Spinal cord (tissue), 10 donors: ENCODE measurements around the gene EPS8. TPM values are rescaled to one million over a fixed set of nuclear protein-coding genes. Genes with fewer than 3 reads are reported as not detected.

Experiments
- DNase-seq, 6 donors: peaks; one replicate each; pipeline versions ENCODE4 v3.0.0 to v3.0.0-alpha.2; 2013 to 2015; ENCODE audit warnings: low spot score in 6 of 6, low read depth in 4 of 6
- H3K27ac ChIP-seq: one replicate; pipeline ENCODE4 v1.5.1; 2013; ENCODE audit warnings: low read depth, low read length, control low read depth
- H3K27me3 ChIP-seq: one replicate; pipeline ENCODE4 v1.6.1; 2013; ENCODE audit warnings: low read length; ENCODE audit not compliant: control insufficient read depth, insufficient read depth
- H3K36me3 ChIP-seq: one replicate; pipeline ENCODE4 v1.6.1; 2013; ENCODE audit warnings: low read length; ENCODE audit not compliant: control insufficient read depth, insufficient read depth
- H3K4me1 ChIP-seq: one replicate; pipeline ENCODE4 v1.6.1; 2013; ENCODE audit warnings: low read length; ENCODE audit not compliant: control insufficient read depth, insufficient read depth
- H3K4me3 ChIP-seq: one replicate; pipeline ENCODE4 v1.5.1; 2013; ENCODE audit warnings: low read depth, low read length, control low read depth
- H3K9me3 ChIP-seq: one replicate; pipeline ENCODE4 v1.6.1; 2013; ENCODE audit warnings: low read length; ENCODE audit not compliant: control insufficient read depth, insufficient read depth
- WGBS: methylation state at CpG from one replicate; pipeline ENCODE4 v1.1.5; 2013; ENCODE audit warnings: missing lambda C conversion rate; ENCODE audit not compliant: insufficient coverage; 5-methylcytosine and 5-hydroxymethylcytosine counted together
- polyA plus RNA-seq, 2 donors: library from polyadenylated mRNA; unstranded; fragments of 120-200 nt; gene quantifications; one replicate each; pipeline ENCODE4 v1.2.1, GENCODE V29; 2013; ENCODE audit not compliant: insufficient read length in 2 of 2
- total RNA-seq, 2 donors: library from RNA; depleted of rRNA in 1 of 2; stranded (reverse); fragments of 120-200 nt in 1 of 2; fragments of >200 nt in 1 of 2; gene quantifications; one replicate each; pipeline versions ENCODE4 v1.2.3 to v1.2.4, GENCODE V29; 2013 to 2014
- donor health status: healthy.

EPS8 gene
- total and polyA plus RNA-seq, 4 donors = 63.1 to 84.1 (median 73.7) TPM

GRCh38 chr12:15592934-15593333 lies 196.3 kb downstream of the EPS8 start:
- Histone ChIP-seq H3K4me3 (no peak overlapping the region), H3K4me1 (peaks cover 3% of the 10 kb centered on the region), H3K36me3 (no peaks in the 10 kb centered on the region), H3K9me3 (no peaks in the 10 kb centered on the region), H3K27ac (no peak overlapping the region), H3K27me3 (no peaks in the 10 kb centered on the region)
- no CpG with 5 or more reads among the region's 4 CpGs for WGBS
- no peak for DNase-seq

GRCh38 chr12:15591811-15592210 lies 197.4 kb downstream of the EPS8 start:
- no peak for DNase-seq
- WGBS = no CpG with 5 or more reads among the region's 5 CpGs
- no peak overlapping the region for H3K4me3 ChIP-seq
- peaks cover 3% of the 10 kb centered on the region for H3K4me1 ChIP-seq
- no peaks in the 10 kb centered on the region for H3K27me3 ChIP-seq
- no peak overlapping the region for H3K27ac ChIP-seq
- no peaks in the 10 kb centered on the region for H3K36me3 ChIP-seq
- H3K9me3 ChIP-seq = no peaks in the 10 kb centered on the region

- Histone ChIP-seq H3K27me3 (no peaks in the 10 kb centered on the region), H3K36me3 (no peaks in the 10 kb centered on the region), H3K27ac (no peak overlapping the region), H3K4me3 (peak overlapping the region; percentile 35), H3K4me1 (peaks cover 3% of the 10 kb centered on the region), H3K9me3 (no peaks in the 10 kb centered on the region)
- 31% methylated on average over 7 of the region's 16 CpGs for WGBS
- DNase-seq = peak; percentile 56 to 93 (median 68)
These were observed 198.9 kb downstream of the EPS8 start for GRCh38 chr12:15590180-15590826.

- H3K9me3 ChIP-seq = no peaks in the 10 kb centered on the region
- WGBS = 96% methylated on average over 3 of the region's 8 CpGs
- no peaks in the 10 kb centered on the region for H3K36me3 ChIP-seq
- H3K27ac ChIP-seq = no peak overlapping the region
- no peak for DNase-seq
- H3K4me3 ChIP-seq = no peak overlapping the region
- no peaks in the 10 kb centered on the region for H3K27me3 ChIP-seq
- H3K4me1 ChIP-seq = peaks cover 3% of the 10 kb centered on the region
These were observed 199.7 kb downstream of the EPS8 start for GRCh38 chr12:15589328-15590032.

GRCh38 chr12:15584366-15585041 lies 204.7 kb downstream of the EPS8 start:
- H3K4me1 ChIP-seq = no peaks in the 10 kb centered on the region
- no peak overlapping the region for H3K4me3 ChIP-seq
- no peak overlapping the region for H3K27ac ChIP-seq
- peak in 4 of 6 donors; percentile 43 to 90 (median 63) for DNase-seq
- no peaks in the 10 kb centered on the region for H3K36me3 ChIP-seq
- no peaks in the 10 kb centered on the region for H3K27me3 ChIP-seq
- H3K9me3 ChIP-seq = no peaks in the 10 kb centered on the region
- 22% methylated on average over 1 of the region's 3 CpGs for WGBS

GRCh38 chr12:15583804-15584203 lies 205.4 kb downstream of the EPS8 start:
- Histone ChIP-seq H3K36me3 (no peaks in the 10 kb centered on the region), H3K27ac (no peak overlapping the region), H3K9me3 (no peaks in the 10 kb centered on the region), H3K4me1 (no peaks in the 10 kb centered on the region), H3K4me3 (no peak overlapping the region), H3K27me3 (no peaks in the 10 kb centered on the region)
- WGBS = 60% methylated on average over 5 of the region's 7 CpGs
- DNase-seq = no peak

GRCh38 chr12:15581006-15581405 lies 208.2 kb downstream of the EPS8 start:
- Histone ChIP-seq H3K36me3 (no peaks in the 10 kb centered on the region), H3K4me3 (no peak overlapping the region), H3K4me1 (no peaks in the 10 kb centered on the region), H3K9me3 (no peaks in the 10 kb centered on the region), H3K27ac (no peak overlapping the region), H3K27me3 (no peaks in the 10 kb centered on the region)
- no peak for DNase-seq
- 71% methylated on average over 4 of the region's 6 CpGs for WGBS

- H3K27me3 ChIP-seq = no peaks in the 10 kb centered on the region
- no CpG with 5 or more reads among the region's 1 CpG for WGBS
- no peak overlapping the region for H3K27ac ChIP-seq
- no peaks in the 10 kb centered on the region for H3K36me3 ChIP-seq
- no peak overlapping the region for H3K4me3 ChIP-seq
- no peaks in the 10 kb centered on the region for H3K9me3 ChIP-seq
- H3K4me1 ChIP-seq = no peaks in the 10 kb centered on the region
- DNase-seq = no peak
These were observed 208.8 kb downstream of the EPS8 start for GRCh38 chr12:15580431-15580830.

- WGBS = 90% methylated on average over 1 of the region's 3 CpGs
- Histone ChIP-seq H3K4me3 (no peak overlapping the region), H3K36me3 (no peaks in the 10 kb centered on the region), H3K27me3 (no peaks in the 10 kb centered on the region), H3K4me1 (no peaks in the 10 kb centered on the region), H3K27ac (no peak overlapping the region), H3K9me3 (no peaks in the 10 kb centered on the region)
- peak in 1 of 6 donors; percentile 63 for DNase-seq
These were observed 213.3 kb downstream of the EPS8 start for GRCh38 chr12:15575671-15576541.
